ENCODE data around the gene ANGPTL2.

ANGPTL2 gene

GRCh38 chr9:127135056-127135745 lies 12.8 kb upstream of the ANGPTL2 start:
- no peak for DNase-seq (ENCODE audit: low spot score)
- no peak for TF ChIP-seq CTCF (IDR thresholded peaks at IDR 0.05; ENCODE audit: extremely low read depth, missing control alignments)

GRCh38 chr9:127133739-127134167 lies 11.3 kb upstream of the ANGPTL2 start:
- no peak for DNase-seq (ENCODE audit: low spot score)
- no peak for TF ChIP-seq CTCF (IDR thresholded peaks at IDR 0.05; ENCODE audit: extremely low read depth, missing control alignments)

GRCh38 chr9:127132921-127133647 lies 10.6 kb upstream of the ANGPTL2 start:
- DNase-seq (ENCODE audit: low spot score) = no peak
- no peak for TF ChIP-seq CTCF (IDR thresholded peaks at IDR 0.05; ENCODE audit: extremely low read depth, missing control alignments)

- TF ChIP-seq CTCF (IDR thresholded peaks at IDR 0.05; ENCODE audit: extremely low read depth, missing control alignments) = no peak
- no peak for DNase-seq (ENCODE audit: low spot score)
Measured at GRCh38 chr9:127132375-127132774, 9.9 kb upstream of the ANGPTL2 start.

- no peak for TF ChIP-seq CTCF (IDR thresholded peaks at IDR 0.05; ENCODE audit: extremely low read depth, missing control alignments)
- DNase-seq (ENCODE audit: low spot score) = no peak
Measured at GRCh38 chr9:127131871-127132270, 9.4 kb upstream of the ANGPTL2 start.

GRCh38 chr9:127130661-127131538 lies 8.5 kb upstream of the ANGPTL2 start:
- DNase-seq (ENCODE audit: low spot score) = no peak
- no peak for TF ChIP-seq CTCF (IDR thresholded peaks at IDR 0.05; ENCODE audit: extremely low read depth, missing control alignments)
